ENCODE results near the gene PKIG.

PKIG gene

GRCh38 chr20:44597930-44598329 lies 15.6 kb downstream of the PKIG start:
- H3K4me3 ChIP-seq (ENCODE audit: low read depth, low read length) = no peak overlapping the region
- H3K9ac ChIP-seq (ENCODE audit: low read depth, low read length) = no peak overlapping the region
- H3K9me3 ChIP-seq (ENCODE audit: control insufficient read depth, insufficient read depth, low read length) = no peaks in the 10 kb centered on the region
- H3K4me1 ChIP-seq (ENCODE audit: control insufficient read depth, insufficient read depth, low read length) = peaks cover 8% of the 10 kb centered on the region
- H3K36me3 ChIP-seq (ENCODE audit: control insufficient read depth, insufficient read depth, low read length) = no peaks in the 10 kb centered on the region
- no peaks in the 10 kb centered on the region for H3K27me3 ChIP-seq (ENCODE audit: control insufficient read depth, insufficient read depth, low read length)

GRCh38 chr20:44598423-44599305 lies 16.3 kb downstream of the PKIG start:
- Histone ChIP-seq H3K4me3 (ENCODE audit: low read depth, low read length) (no peak overlapping the region), H3K9me3 (ENCODE audit: control insufficient read depth, insufficient read depth, low read length) (no peaks in the 10 kb centered on the region), H3K4me1 (ENCODE audit: control insufficient read depth, insufficient read depth, low read length) (peaks cover 8% of the 10 kb centered on the region), H3K9ac (ENCODE audit: low read depth, low read length) (no peak overlapping the region), H3K36me3 (ENCODE audit: control insufficient read depth, insufficient read depth, low read length) (no peaks in the 10 kb centered on the region), H3K27me3 (ENCODE audit: control insufficient read depth, insufficient read depth, low read length) (no peaks in the 10 kb centered on the region)

GRCh38 chr20:44599715-44600114 lies 17.3 kb downstream of the PKIG start:
- peaks cover 8% of the 10 kb centered on the region for H3K4me1 ChIP-seq (ENCODE audit: control insufficient read depth, insufficient read depth, low read length)
- no peaks in the 10 kb centered on the region for H3K27me3 ChIP-seq (ENCODE audit: control insufficient read depth, insufficient read depth, low read length)
- H3K9me3 ChIP-seq (ENCODE audit: control insufficient read depth, insufficient read depth, low read length) = no peaks in the 10 kb centered on the region
- H3K9ac ChIP-seq (ENCODE audit: low read depth, low read length) = no peak overlapping the region
- H3K36me3 ChIP-seq (ENCODE audit: control insufficient read depth, insufficient read depth, low read length) = no peaks in the 10 kb centered on the region
- no peak overlapping the region for H3K4me3 ChIP-seq (ENCODE audit: low read depth, low read length)

GRCh38 chr20:44600301-44600700 lies 17.9 kb downstream of the PKIG start:
- H3K9ac ChIP-seq (ENCODE audit: low read depth, low read length) = no peak overlapping the region
- no peaks in the 10 kb centered on the region for H3K27me3 ChIP-seq (ENCODE audit: control insufficient read depth, insufficient read depth, low read length)
- H3K36me3 ChIP-seq (ENCODE audit: control insufficient read depth, insufficient read depth, low read length) = no peaks in the 10 kb centered on the region
- H3K4me1 ChIP-seq (ENCODE audit: control insufficient read depth, insufficient read depth, low read length) = peaks cover 8% of the 10 kb centered on the region
- no peak overlapping the region for H3K4me3 ChIP-seq (ENCODE audit: low read depth, low read length)
- no peaks in the 10 kb centered on the region for H3K9me3 ChIP-seq (ENCODE audit: control insufficient read depth, insufficient read depth, low read length)

- peaks cover 8% of the 10 kb centered on the region for H3K4me1 ChIP-seq (ENCODE audit: control insufficient read depth, insufficient read depth, low read length)
- no peaks in the 10 kb centered on the region for H3K9me3 ChIP-seq (ENCODE audit: control insufficient read depth, insufficient read depth, low read length)
- no peaks in the 10 kb centered on the region for H3K36me3 ChIP-seq (ENCODE audit: control insufficient read depth, insufficient read depth, low read length)
- no peak overlapping the region for H3K9ac ChIP-seq (ENCODE audit: low read depth, low read length)
- H3K27me3 ChIP-seq (ENCODE audit: control insufficient read depth, insufficient read depth, low read length) = no peaks in the 10 kb centered on the region
- H3K4me3 ChIP-seq (ENCODE audit: low read depth, low read length) = no peak overlapping the region
Observed at GRCh38 chr20:44600758-44601201, 18.4 kb downstream of the PKIG start.

- H3K36me3 ChIP-seq (ENCODE audit: control insufficient read depth, insufficient read depth, low read length) = no peaks in the 10 kb centered on the region
- no peak overlapping the region for H3K9ac ChIP-seq (ENCODE audit: low read depth, low read length)
- H3K27me3 ChIP-seq (ENCODE audit: control insufficient read depth, insufficient read depth, low read length) = no peaks in the 10 kb centered on the region
- peaks cover 8% of the 10 kb centered on the region for H3K4me1 ChIP-seq (ENCODE audit: control insufficient read depth, insufficient read depth, low read length)
- H3K4me3 ChIP-seq (ENCODE audit: low read depth, low read length) = no peak overlapping the region
- H3K9me3 ChIP-seq (ENCODE audit: control insufficient read depth, insufficient read depth, low read length) = no peaks in the 10 kb centered on the region
Observed at GRCh38 chr20:44601236-44601671, 18.9 kb downstream of the PKIG start.

GRCh38 chr20:44601801-44602204 lies 19.4 kb downstream of the PKIG start:
- no peak overlapping the region for H3K4me3 ChIP-seq (ENCODE audit: low read depth, low read length)
- H3K27me3 ChIP-seq (ENCODE audit: control insufficient read depth, insufficient read depth, low read length) = no peaks in the 10 kb centered on the region
- no peak overlapping the region for H3K9ac ChIP-seq (ENCODE audit: low read depth, low read length)
- H3K9me3 ChIP-seq (ENCODE audit: control insufficient read depth, insufficient read depth, low read length) = no peaks in the 10 kb centered on the region
- H3K4me1 ChIP-seq (ENCODE audit: control insufficient read depth, insufficient read depth, low read length) = peaks cover 8% of the 10 kb centered on the region
- H3K36me3 ChIP-seq (ENCODE audit: control insufficient read depth, insufficient read depth, low read length) = no peaks in the 10 kb centered on the region

GRCh38 chr20:44603327-44603726 lies 20.9 kb downstream of the PKIG start:
- Histone ChIP-seq H3K36me3 (ENCODE audit: control insufficient read depth, insufficient read depth, low read length) (no peaks in the 10 kb centered on the region), H3K9me3 (ENCODE audit: control insufficient read depth, insufficient read depth, low read length) (no peaks in the 10 kb centered on the region), H3K27me3 (ENCODE audit: control insufficient read depth, insufficient read depth, low read length) (no peaks in the 10 kb centered on the region), H3K4me3 (ENCODE audit: low read depth, low read length) (no peak overlapping the region), H3K4me1 (ENCODE audit: control insufficient read depth, insufficient read depth, low read length) (peaks cover 6% of the 10 kb centered on the region), H3K9ac (ENCODE audit: low read depth, low read length) (no peak overlapping the region)

- H3K9me3 ChIP-seq (ENCODE audit: control insufficient read depth, insufficient read depth, low read length) = no peaks in the 10 kb centered on the region
- no peak overlapping the region for H3K9ac ChIP-seq (ENCODE audit: low read depth, low read length)
- peaks cover 4% of the 10 kb centered on the region for H3K4me1 ChIP-seq (ENCODE audit: control insufficient read depth, insufficient read depth, low read length)
- no peak overlapping the region for H3K4me3 ChIP-seq (ENCODE audit: low read depth, low read length)
- H3K36me3 ChIP-seq (ENCODE audit: control insufficient read depth, insufficient read depth, low read length) = no peaks in the 10 kb centered on the region
- no peaks in the 10 kb centered on the region for H3K27me3 ChIP-seq (ENCODE audit: control insufficient read depth, insufficient read depth, low read length)
Observed at GRCh38 chr20:44606725-44607441, 24.5 kb downstream of the PKIG start.

GRCh38 chr20:44609006-44609515 lies 26.7 kb downstream of the PKIG start:
- Histone ChIP-seq H3K27me3 (ENCODE audit: control insufficient read depth, insufficient read depth, low read length) (peaks cover 4% of the 10 kb centered on the region), H3K36me3 (ENCODE audit: control insufficient read depth, insufficient read depth, low read length) (no peaks in the 10 kb centered on the region), H3K9ac (ENCODE audit: low read depth, low read length) (no peak overlapping the region), H3K4me3 (ENCODE audit: low read depth, low read length) (no peak overlapping the region), H3K9me3 (ENCODE audit: control insufficient read depth, insufficient read depth, low read length) (no peaks in the 10 kb centered on the region), H3K4me1 (ENCODE audit: control insufficient read depth, insufficient read depth, low read length) (peaks cover 4% of the 10 kb centered on the region)

- H3K9ac ChIP-seq (ENCODE audit: low read depth, low read length) = no peak overlapping the region
Observed at GRCh38 chr20:44609516-44610312, 27.3 kb downstream of the PKIG start.

More at GRCh38 chr20:44609516-44610312, 27.3 kb downstream of the PKIG start:
- Histone ChIP-seq H3K4me1 (ENCODE audit: control insufficient read depth, insufficient read depth, low read length) (peaks cover 4% of the 10 kb centered on the region), H3K9me3 (ENCODE audit: control insufficient read depth, insufficient read depth, low read length) (no peaks in the 10 kb centered on the region), H3K27me3 (ENCODE audit: control insufficient read depth, insufficient read depth, low read length) (peaks cover 4% of the 10 kb centered on the region), H3K36me3 (ENCODE audit: control insufficient read depth, insufficient read depth, low read length) (peaks cover 4% of the 10 kb centered on the region), H3K4me3 (ENCODE audit: low read depth, low read length) (no peak overlapping the region)
